ENCODE results near the gene ASTN2. TPM values are rescaled to one million over a fixed set of nuclear protein-coding genes. Genes with fewer than 3 reads are reported as not detected.
A peak's percentile ranks its signal among the peaks of the same experiment; 100 is the strongest.

Gene ASTN2
- total and polyA plus RNA-seq, 2 donors (not counting 3 experiments of a cell fraction or from before 2014, with no cell fraction given), result 1.0 to 1.9 TPM

DNA sequence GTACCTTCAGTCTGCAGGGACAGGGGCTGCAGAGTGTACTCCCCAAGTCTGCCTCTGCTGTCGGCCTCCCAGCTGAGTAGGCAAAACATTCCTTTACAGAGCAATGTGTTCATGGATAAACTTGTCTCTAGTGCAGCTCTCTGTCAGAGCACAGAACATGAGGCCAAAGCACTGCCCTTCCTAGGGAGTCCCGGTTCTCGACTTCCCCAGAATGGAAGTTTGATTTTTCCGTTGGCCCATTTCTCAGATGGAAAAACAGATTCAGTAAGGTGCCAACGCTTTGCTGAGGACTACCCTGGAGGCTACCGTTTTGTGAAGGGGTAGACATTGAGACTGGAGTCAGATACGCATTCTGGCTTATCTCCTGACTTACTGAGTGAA lies 728.2 kb downstream of the ASTN2 start:
- ChIA-PET POLR2A (interaction anchor here (0.6 to 0.7 kb wide), 4 partner anchors 20 to 331 kb away, joined by 3 to 5 read pairs (median 4); no protein-coding TSS in a partner anchor), CTCF (interaction anchor here (0.6 to 1.4 kb wide), 4 partner anchors 9 to 1096 kb away, joined by 3 to 14 read pairs (median 4); no protein-coding TSS in a partner anchor)
- H3K36me3 ChIP-seq (ENCODE audit: control insufficient read depth in 2 of 2, extremely low read depth in 1 of 2, insufficient read depth in 2 of 2, low read length in 2 of 2), result no peaks in the 10 kb centered on the region
- BruUV-seq (replicated peaks), result TSS peak; percentile 55
- H3K9me1 ChIP-seq (replicated peaks; ENCODE audit: control insufficient read depth, extremely low read depth, insufficient read depth, low read length), result no peaks in the 10 kb centered on the region
- H2AFZ ChIP-seq (ENCODE audit: low read depth, low read length), result peak overlapping the region; percentile 90
- H3K9me3 ChIP-seq (replicated peaks; ENCODE audit: control insufficient read depth, insufficient read depth, low read length), result no peaks in the 10 kb centered on the region
- peak overlapping the region; percentile 62 for H3K4me2 ChIP-seq (ENCODE audit: insufficient read depth, low read length)
- no peak for TF ChIP-seq MAX (IDR thresholded peaks at IDR 0.05; ENCODE audit: insufficient read depth, insufficient read length)
- TF ChIP-seq, protein P1, sequence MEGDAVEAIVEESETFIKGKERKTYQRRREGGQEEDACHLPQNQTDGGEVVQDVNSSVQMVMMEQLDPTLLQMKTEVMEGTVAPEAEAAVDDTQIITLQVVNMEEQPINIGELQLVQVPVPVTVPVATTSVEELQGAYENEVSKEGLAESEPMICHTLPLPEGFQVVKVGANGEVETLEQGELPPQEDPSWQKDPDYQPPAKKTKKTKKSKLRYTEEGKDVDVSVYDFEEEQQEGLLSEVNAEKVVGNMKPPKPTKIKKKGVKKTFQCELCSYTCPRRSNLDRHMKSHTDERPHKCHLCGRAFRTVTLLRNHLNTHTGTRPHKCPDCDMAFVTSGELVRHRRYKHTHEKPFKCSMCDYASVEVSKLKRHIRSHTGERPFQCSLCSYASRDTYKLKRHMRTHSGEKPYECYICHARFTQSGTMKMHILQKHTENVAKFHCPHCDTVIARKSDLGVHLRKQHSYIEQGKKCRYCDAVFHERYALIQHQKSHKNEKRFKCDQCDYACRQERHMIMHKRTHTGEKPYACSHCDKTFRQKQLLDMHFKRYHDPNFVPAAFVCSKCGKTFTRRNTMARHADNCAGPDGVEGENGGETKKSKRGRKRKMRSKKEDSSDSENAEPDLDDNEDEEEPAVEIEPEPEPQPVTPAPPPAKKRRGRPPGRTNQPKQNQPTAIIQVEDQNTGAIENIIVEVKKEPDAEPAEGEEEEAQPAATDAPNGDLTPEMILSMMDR (IDR thresholded peaks at IDR 0.05; ENCODE audit: extremely low read depth in 1 of 2, insufficient read depth in 1 of 2, low read depth in 1 of 2, low read length in 2 of 2), result no peak
- no peak for TF ChIP-seq POLR2AphosphoS5 (IDR thresholded peaks at IDR 0.05; ENCODE audit: insufficient read depth, low read depth, low read length)
- no peak for TF ChIP-seq MYC (IDR thresholded peaks at IDR 0.05; ENCODE audit: low read depth, low read length)
- no peak for TF ChIP-seq GATA2 (IDR thresholded peaks at IDR 0.05; ENCODE audit: insufficient read depth, insufficient read length, low read depth, low read length)
- TF ChIP-seq POLR2A (IDR thresholded peaks at IDR 0.05; ENCODE audit: low read depth, low read length), result no peak
- TF ChIP-seq EZH2 (IDR thresholded peaks at IDR 0.05; ENCODE audit: borderline replicate concordance, low read depth, low read length, severe bottlenecking), result no peak
- H3K9ac ChIP-seq (replicated peaks; ENCODE audit: extremely low read depth, insufficient read depth, low read length), result peak overlapping the region; percentile 12
- H4K20me1 ChIP-seq (replicated peaks; ENCODE audit: control insufficient read depth, extremely low read depth, insufficient read depth, low read length), result no peaks in the 10 kb centered on the region
- dilution Hi-C loops (cut with MboI; ENCODE audit: extremely low pct_ligation_motif_present, low sequenced_read_pairs) (no loop called here), intact Hi-C loops (cut with micrococcal nuclease) (no loop called here)
- FAIRE-seq (no peak), DNase-seq (ENCODE audit: low read depth, low spot score) (no peak)
- H3K4me1 ChIP-seq (ENCODE audit: control insufficient read depth, extremely low read depth, insufficient read depth, low read length), result peaks cover 11% of the 10 kb centered on the region
- H3K27me3 ChIP-seq (ENCODE audit: control insufficient read depth in 2 of 2, insufficient read depth in 2 of 2, low read length in 2 of 2), result no peaks in the 10 kb centered on the region
- H3K27ac ChIP-seq (ENCODE audit: insufficient read depth, low read depth, low read length), result no peak overlapping the region
- H3K79me2 ChIP-seq (ENCODE audit: control insufficient read depth, insufficient read depth, low read length), result peaks cover 32% of the 10 kb centered on the region
- H3K4me3 ChIP-seq (replicated peaks in 1 of 3; ENCODE audit: insufficient read depth in 1 of 3, low read depth in 1 of 3, low read length in 3 of 3), result peak overlapping the region; percentile 50 to 82 (median 73)

Data from endothelial cell of umbilical vein (primary cell).